SK-N-SH treated with all-trans-retinoic acid at 6 μM for 48 hours (cell line): ENCODE measurements around the gene DCBLD1.

Source experiments
- ATAC-seq: fragments of 200-7000 bp; cut with Tn5 transposase; 3 replicates; pipeline ENCODE4 v1.9.1; 2020; ENCODE audit warnings: mild to moderate bottlenecking, moderate library complexity
- ARNTL ChIP-seq: fragments of 450-650 bp; formaldehyde crosslinking; IDR thresholded peaks from 2 replicates; pipeline ENCODE4 v1.5.0; 2020; ENCODE audit warnings: low read depth, mild to moderate bottlenecking, moderate library complexity, borderline replicate concordance
- BACH2 ChIP-seq: fragments of 250-450 bp; sonication (Bioruptor Pico); IDR thresholded peaks from 2 replicates; pipeline ENCODE4 v1.9.0; 2021; ENCODE audit warnings: mild to moderate bottlenecking, borderline replicate concordance
- CSDC2 ChIP-seq: fragments of 250-450 bp; sonication (Bioruptor Pico); IDR thresholded peaks from 2 replicates; pipeline ENCODE4 v1.5.0; 2020; ENCODE audit warnings: mild to moderate bottlenecking, moderate library complexity
- ESRRG ChIP-seq: fragments of 250-450 bp; sonication (Bioruptor Pico); IDR thresholded peaks from 2 replicates; pipeline ENCODE4 v1.6.1; 2021; ENCODE audit warnings: mild to moderate bottlenecking
- GLIS3 ChIP-seq: fragments of 250-450 bp; sonication (Bioruptor Pico); IDR thresholded peaks from 2 replicates; pipeline ENCODE4 v1.5.0; 2020; ENCODE audit warnings: mild to moderate bottlenecking, moderate library complexity
- ISL1 ChIP-seq: fragments of 250-450 bp; sonication (Bioruptor Pico); IDR thresholded peaks from 2 replicates; pipeline ENCODE4 v2.1.2; 2022; ENCODE audit warnings: mild to moderate bottlenecking, moderate library complexity
- OSR1 ChIP-seq: fragments of 250-450 bp; sonication (Bioruptor Pico); IDR thresholded peaks from 2 replicates; pipeline ENCODE4 v1.8.0; 2022; ENCODE audit warnings: moderate library complexity, mild to moderate bottlenecking, inconsistent platforms
- PPARA ChIP-seq: fragments of 250-450 bp; sonication (Bioruptor Pico); IDR thresholded peaks from 2 replicates; pipeline ENCODE4 v1.5.0; 2020; ENCODE audit warnings: mild to moderate bottlenecking, borderline replicate concordance
- RARB ChIP-seq: fragments of 250-450 bp; sonication (Bioruptor Pico); IDR thresholded peaks from 2 replicates; pipeline ENCODE4 v1.8.0; 2021; ENCODE audit warnings: mild to moderate bottlenecking, moderate library complexity
- TCF4 ChIP-seq: fragments of 250-450 bp; sonication (Bioruptor Pico); IDR thresholded peaks from 2 replicates; pipeline ENCODE4 v1.8.0; 2021; ENCODE audit warnings: mild to moderate bottlenecking, moderate library complexity, borderline replicate concordance
- TOX ChIP-seq: fragments of 250-450 bp; sonication (Bioruptor Pico); IDR thresholded peaks from 2 replicates; pipeline ENCODE4 v1.8.0; 2021; ENCODE audit warnings: mild to moderate bottlenecking, moderate library complexity, borderline replicate concordance
- ZC3H10 ChIP-seq: fragments of 250-450 bp; sonication (Bioruptor Pico); IDR thresholded peaks from 2 replicates; pipeline ENCODE4 v1.5.1; 2021; ENCODE audit warnings: mild to moderate bottlenecking, moderate library complexity
- ZFP3 ChIP-seq: fragments of 250-450 bp; sonication (Bioruptor Pico); IDR thresholded peaks from 2 replicates; pipeline ENCODE4 v1.5.0; 2020; ENCODE audit warnings: mild to moderate bottlenecking, moderate library complexity
- ZFP30 ChIP-seq: fragments of 450-650 bp; formaldehyde crosslinking; IDR thresholded peaks from 2 replicates; pipeline ENCODE4 v1.5.0; 2022; ENCODE audit warnings: mild to moderate bottlenecking, moderate library complexity
- ZNF565 ChIP-seq: fragments of 450-650 bp; formaldehyde crosslinking; conservative IDR thresholded peaks from 2 replicates; pipeline ENCODE4 v1.5.0; 2020; ENCODE audit warnings: low read depth, mild to moderate bottlenecking, moderate library complexity
- ZNF8 ChIP-seq: fragments of 450-650 bp; formaldehyde crosslinking; IDR thresholded peaks from 2 replicates; pipeline ENCODE4 v1.5.0; 2020; ENCODE audit warnings: mild to moderate bottlenecking, moderate library complexity
- TF ChIP-seq, protein P1 (sequence below): fragments of 250-450 bp; sonication (Bioruptor Pico); IDR thresholded peaks from 2 replicates; pipeline ENCODE4 v1.5.1; 2020; ENCODE audit warnings: low read depth, mild to moderate bottlenecking, moderate library complexity
- TF ChIP-seq, protein P2 (sequence below): fragments of 250-450 bp; sonication (Bioruptor Pico); IDR thresholded peaks from 2 replicates; pipeline ENCODE4 v1.5.1; 2021; ENCODE audit warnings: mild to moderate bottlenecking, moderate library complexity
- TF ChIP-seq, protein P3 (sequence below): fragments of 250-450 bp; sonication (Bioruptor Pico); IDR thresholded peaks from 2 replicates; pipeline ENCODE4 v1.8.0; 2021; ENCODE audit warnings: low read depth, mild to moderate bottlenecking, moderate library complexity, borderline replicate concordance
- TF ChIP-seq, protein P4 (sequence below): fragments of 250-450 bp; sonication (Bioruptor Pico); IDR thresholded peaks from 2 replicates; pipeline ENCODE4 v1.8.0; 2020; ENCODE audit warnings: mild to moderate bottlenecking, moderate library complexity, borderline replicate concordance
- TF ChIP-seq, protein P5 (sequence below): fragments of 250-450 bp; sonication (Bioruptor Pico); IDR thresholded peaks from 2 replicates; pipeline ENCODE4 v1.5.0; 2020; ENCODE audit warnings: mild to moderate bottlenecking, moderate library complexity

DCBLD1 gene

DNA sequence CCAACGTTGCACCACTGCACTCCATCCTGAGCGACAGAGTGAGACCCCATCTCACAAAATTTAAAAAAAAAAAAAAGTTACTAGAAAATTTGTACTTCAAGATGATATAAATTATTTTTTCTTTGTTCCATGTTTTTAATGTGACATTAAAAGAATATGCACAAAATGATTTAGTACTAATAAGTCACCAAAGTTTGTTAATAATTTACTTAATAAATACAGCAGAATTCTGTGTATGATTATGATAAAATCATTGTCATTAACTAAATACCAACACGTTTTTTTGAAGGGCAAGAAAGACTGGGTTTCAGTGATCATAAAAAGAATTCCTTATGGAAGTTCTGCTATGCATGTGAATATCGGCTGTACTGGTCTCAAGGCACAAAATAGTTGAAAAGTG lies 91.7 kb downstream of the DCBLD1 start:
- ATAC-seq = no peak
- no peak for TF ChIP-seq ZC3H10 (CRISPR knock-in tag)
- TF ChIP-seq ESRRG (CRISPR knock-in tag) = no peak
- TF ChIP-seq PPARA (CRISPR knock-in tag) = no peak
- TF ChIP-seq, protein P1, sequence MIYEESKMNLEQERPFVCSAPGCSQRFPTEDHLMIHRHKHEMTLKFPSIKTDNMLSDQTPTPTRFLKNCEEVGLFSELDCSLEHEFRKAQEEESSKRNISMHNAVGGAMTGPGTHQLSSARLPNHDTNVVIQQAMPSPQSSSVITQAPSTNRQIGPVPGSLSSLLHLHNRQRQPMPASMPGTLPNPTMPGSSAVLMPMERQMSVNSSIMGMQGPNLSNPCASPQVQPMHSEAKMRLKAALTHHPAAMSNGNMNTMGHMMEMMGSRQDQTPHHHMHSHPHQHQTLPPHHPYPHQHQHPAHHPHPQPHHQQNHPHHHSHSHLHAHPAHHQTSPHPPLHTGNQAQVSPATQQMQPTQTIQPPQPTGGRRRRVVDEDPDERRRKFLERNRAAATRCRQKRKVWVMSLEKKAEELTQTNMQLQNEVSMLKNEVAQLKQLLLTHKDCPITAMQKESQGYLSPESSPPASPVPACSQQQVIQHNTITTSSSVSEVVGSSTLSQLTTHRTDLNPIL (CRISPR knock-in tag) = no peak
- TF ChIP-seq ZFP30 (CRISPR knock-in tag) = no peak
- TF ChIP-seq, protein P2, sequence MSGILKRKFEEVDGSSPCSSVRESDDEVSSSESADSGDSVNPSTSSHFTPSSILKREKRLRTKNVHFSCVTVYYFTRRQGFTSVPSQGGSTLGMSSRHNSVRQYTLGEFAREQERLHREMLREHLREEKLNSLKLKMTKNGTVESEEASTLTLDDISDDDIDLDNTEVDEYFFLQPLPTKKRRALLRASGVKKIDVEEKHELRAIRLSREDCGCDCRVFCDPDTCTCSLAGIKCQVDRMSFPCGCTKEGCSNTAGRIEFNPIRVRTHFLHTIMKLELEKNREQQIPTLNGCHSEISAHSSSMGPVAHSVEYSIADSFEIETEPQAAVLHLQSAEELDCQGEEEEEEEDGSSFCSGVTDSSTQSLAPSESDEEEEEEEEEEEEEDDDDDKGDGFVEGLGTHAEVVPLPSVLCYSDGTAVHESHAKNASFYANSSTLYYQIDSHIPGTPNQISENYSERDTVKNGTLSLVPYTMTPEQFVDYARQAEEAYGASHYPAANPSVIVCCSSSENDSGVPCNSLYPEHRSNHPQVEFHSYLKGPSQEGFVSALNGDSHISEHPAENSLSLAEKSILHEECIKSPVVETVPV = no peak
- TF ChIP-seq ZNF565 (CRISPR knock-in tag) = no peak
- TF ChIP-seq, protein P3, sequence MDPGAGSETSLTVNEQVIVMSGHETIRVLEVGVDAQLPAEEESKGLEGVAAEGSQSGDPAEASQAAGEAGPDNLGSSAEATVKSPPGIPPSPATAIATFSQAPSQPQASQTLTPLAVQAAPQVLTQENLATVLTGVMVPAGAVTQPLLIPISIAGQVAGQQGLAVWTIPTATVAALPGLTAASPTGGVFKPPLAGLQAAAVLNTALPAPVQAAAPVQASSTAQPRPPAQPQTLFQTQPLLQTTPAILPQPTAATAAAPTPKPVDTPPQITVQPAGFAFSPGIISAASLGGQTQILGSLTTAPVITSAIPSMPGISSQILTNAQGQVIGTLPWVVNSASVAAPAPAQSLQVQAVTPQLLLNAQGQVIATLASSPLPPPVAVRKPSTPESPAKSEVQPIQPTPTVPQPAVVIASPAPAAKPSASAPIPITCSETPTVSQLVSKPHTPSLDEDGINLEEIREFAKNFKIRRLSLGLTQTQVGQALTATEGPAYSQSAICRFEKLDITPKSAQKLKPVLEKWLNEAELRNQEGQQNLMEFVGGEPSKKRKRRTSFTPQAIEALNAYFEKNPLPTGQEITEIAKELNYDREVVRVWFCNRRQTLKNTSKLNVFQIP (CRISPR knock-in tag) = no peak
- no peak for TF ChIP-seq OSR1 (CRISPR knock-in tag)
- TF ChIP-seq, protein P4, sequence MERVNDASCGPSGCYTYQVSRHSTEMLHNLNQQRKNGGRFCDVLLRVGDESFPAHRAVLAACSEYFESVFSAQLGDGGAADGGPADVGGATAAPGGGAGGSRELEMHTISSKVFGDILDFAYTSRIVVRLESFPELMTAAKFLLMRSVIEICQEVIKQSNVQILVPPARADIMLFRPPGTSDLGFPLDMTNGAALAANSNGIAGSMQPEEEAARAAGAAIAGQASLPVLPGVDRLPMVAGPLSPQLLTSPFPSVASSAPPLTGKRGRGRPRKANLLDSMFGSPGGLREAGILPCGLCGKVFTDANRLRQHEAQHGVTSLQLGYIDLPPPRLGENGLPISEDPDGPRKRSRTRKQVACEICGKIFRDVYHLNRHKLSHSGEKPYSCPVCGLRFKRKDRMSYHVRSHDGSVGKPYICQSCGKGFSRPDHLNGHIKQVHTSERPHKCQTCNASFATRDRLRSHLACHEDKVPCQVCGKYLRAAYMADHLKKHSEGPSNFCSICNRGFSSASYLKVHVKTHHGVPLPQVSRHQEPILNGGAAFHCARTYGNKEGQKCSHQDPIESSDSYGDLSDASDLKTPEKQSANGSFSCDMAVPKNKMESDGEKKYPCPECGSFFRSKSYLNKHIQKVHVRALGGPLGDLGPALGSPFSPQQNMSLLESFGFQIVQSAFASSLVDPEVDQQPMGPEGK (CRISPR knock-in tag) = no peak
- TF ChIP-seq TOX (CRISPR knock-in tag) = no peak
- TF ChIP-seq TCF4 (CRISPR knock-in tag) = no peak
- no peak for TF ChIP-seq ARNTL
- no peak for TF ChIP-seq BACH2 (CRISPR knock-in tag)
- no peak for TF ChIP-seq ZFP3 (CRISPR knock-in tag)
- TF ChIP-seq, protein P5, sequence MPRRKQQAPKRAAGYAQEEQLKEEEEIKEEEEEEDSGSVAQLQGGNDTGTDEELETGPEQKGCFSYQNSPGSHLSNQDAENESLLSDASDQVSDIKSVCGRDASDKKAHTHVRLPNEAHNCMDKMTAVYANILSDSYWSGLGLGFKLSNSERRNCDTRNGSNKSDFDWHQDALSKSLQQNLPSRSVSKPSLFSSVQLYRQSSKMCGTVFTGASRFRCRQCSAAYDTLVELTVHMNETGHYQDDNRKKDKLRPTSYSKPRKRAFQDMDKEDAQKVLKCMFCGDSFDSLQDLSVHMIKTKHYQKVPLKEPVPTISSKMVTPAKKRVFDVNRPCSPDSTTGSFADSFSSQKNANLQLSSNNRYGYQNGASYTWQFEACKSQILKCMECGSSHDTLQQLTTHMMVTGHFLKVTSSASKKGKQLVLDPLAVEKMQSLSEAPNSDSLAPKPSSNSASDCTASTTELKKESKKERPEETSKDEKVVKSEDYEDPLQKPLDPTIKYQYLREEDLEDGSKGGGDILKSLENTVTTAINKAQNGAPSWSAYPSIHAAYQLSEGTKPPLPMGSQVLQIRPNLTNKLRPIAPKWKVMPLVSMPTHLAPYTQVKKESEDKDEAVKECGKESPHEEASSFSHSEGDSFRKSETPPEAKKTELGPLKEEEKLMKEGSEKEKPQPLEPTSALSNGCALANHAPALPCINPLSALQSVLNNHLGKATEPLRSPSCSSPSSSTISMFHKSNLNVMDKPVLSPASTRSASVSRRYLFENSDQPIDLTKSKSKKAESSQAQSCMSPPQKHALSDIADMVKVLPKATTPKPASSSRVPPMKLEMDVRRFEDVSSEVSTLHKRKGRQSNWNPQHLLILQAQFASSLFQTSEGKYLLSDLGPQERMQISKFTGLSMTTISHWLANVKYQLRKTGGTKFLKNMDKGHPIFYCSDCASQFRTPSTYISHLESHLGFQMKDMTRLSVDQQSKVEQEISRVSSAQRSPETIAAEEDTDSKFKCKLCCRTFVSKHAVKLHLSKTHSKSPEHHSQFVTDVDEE (CRISPR knock-in tag) = no peak
- no peak for TF ChIP-seq RARB (CRISPR knock-in tag)
- no peak for TF ChIP-seq CSDC2 (CRISPR knock-in tag)

DNA sequence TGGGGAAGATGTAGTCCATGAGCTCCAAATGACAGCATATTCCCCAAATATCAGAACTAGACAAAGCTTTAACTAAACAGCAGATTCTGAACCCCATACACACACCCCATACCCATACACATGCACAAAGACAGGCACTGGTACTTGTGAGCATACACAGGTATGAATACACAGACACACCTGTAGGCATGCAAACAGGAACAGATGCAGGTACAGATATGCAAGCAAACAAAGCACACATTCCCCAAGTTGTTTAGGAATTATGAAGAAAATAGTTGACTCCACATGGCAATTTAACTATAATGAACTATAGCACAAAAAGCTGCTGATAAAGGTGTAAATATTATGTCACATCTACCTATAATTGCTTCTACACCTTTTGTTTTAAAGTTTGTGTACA lies 103.2 kb downstream of the DCBLD1 start:
- TF ChIP-seq, protein P3 (CRISPR knock-in tag) = no peak
- TF ChIP-seq ZNF8 (CRISPR knock-in tag) (no peak), ZFP30 (CRISPR knock-in tag) (no peak), GLIS3 (CRISPR knock-in tag) (no peak), OSR1 (CRISPR knock-in tag) (no peak), ZNF565 (CRISPR knock-in tag) (no peak), ISL1 (CRISPR knock-in tag) (no peak), RARB (CRISPR knock-in tag) (no peak), BACH2 (CRISPR knock-in tag) (no peak), TCF4 (CRISPR knock-in tag) (no peak)
- ATAC-seq = no peak
